Thymus (tissue), 11 donors: ENCODE results near the gene FBXO11. TPM values are rescaled to one million over a fixed set of nuclear protein-coding genes. Genes with fewer than 3 reads are reported as not detected.
"Not testable (repeated sequence)": the region's sequence is repeated elsewhere in the genome, so short reads cannot be mapped to it uniquely, and the experiment has no call there.

ENCODE experiments used
- DNase-seq, 9 donors: peaks; one replicate each; pipeline ENCODE4 v3.0.0-alpha.2; 2013; ENCODE audit warnings: low spot score in 9 of 9, low read depth in 6 of 9, missing footprints in 1 of 9
- H3K27ac ChIP-seq, 2 donors: one replicate each; pipeline ENCODE4 v1.5.1; 2013; ENCODE audit warnings: control low read depth in 1 of 2, low read depth in 1 of 2, low read length in 1 of 2, mild to moderate bottlenecking in 1 of 2, moderate library complexity in 1 of 2
- H3K27me3 ChIP-seq, 2 donors: one replicate each; pipeline ENCODE4 v1.5.1; 2013; ENCODE audit warnings: low read length in 1 of 2; ENCODE audit not compliant: control insufficient read depth in 2 of 2, insufficient read depth in 1 of 2
- H3K36me3 ChIP-seq, 2 donors: one replicate each; pipeline ENCODE4 v1.5.1; 2013; ENCODE audit warnings: low read length in 1 of 2, mild to moderate bottlenecking in 1 of 2, moderate library complexity in 1 of 2; ENCODE audit not compliant: control insufficient read depth in 2 of 2, insufficient read depth in 2 of 2
- H3K4me1 ChIP-seq, 2 donors: one replicate each; pipeline ENCODE4 v1.5.1; 2013; ENCODE audit warnings: low read length in 2 of 2; ENCODE audit not compliant: control insufficient read depth in 2 of 2, insufficient read depth in 2 of 2
- H3K4me3 ChIP-seq, 2 donors: one replicate each; pipeline ENCODE4 v1.5.1; 2013; ENCODE audit warnings: low read length in 2 of 2, control low read depth in 1 of 2, mild to moderate bottlenecking in 1 of 2
- H3K9me3 ChIP-seq, 2 donors: one replicate each; pipeline ENCODE4 v1.5.1; 2013; ENCODE audit warnings: low read length in 1 of 2, mild to moderate bottlenecking in 1 of 2; ENCODE audit not compliant: control insufficient read depth in 2 of 2, insufficient read depth in 1 of 2
- WGBS: extraction: QIAGEN DNeasy Blood & Tissue Kit; methylation state at CpG from one replicate; pipeline ENCODE4 v1.1.7; 2013; 5-methylcytosine and 5-hydroxymethylcytosine counted together
- polyA plus RNA-seq: library from polyadenylated mRNA; stranded (reverse); fragments of 200-250 nt; gene quantifications from one replicate; pipeline ENCODE4 v1.2.3, GENCODE V29; 2013
- total RNA-seq: library from RNA; stranded (reverse); fragments of 120-200 nt; gene quantifications from one replicate; pipeline ENCODE4 v1.2.4, GENCODE V29; 2013
- donor health status: healthy.

FBXO11 gene
- total and polyA plus RNA-seq, 2 donors: 22.3 to 55.5 TPM

DNA sequence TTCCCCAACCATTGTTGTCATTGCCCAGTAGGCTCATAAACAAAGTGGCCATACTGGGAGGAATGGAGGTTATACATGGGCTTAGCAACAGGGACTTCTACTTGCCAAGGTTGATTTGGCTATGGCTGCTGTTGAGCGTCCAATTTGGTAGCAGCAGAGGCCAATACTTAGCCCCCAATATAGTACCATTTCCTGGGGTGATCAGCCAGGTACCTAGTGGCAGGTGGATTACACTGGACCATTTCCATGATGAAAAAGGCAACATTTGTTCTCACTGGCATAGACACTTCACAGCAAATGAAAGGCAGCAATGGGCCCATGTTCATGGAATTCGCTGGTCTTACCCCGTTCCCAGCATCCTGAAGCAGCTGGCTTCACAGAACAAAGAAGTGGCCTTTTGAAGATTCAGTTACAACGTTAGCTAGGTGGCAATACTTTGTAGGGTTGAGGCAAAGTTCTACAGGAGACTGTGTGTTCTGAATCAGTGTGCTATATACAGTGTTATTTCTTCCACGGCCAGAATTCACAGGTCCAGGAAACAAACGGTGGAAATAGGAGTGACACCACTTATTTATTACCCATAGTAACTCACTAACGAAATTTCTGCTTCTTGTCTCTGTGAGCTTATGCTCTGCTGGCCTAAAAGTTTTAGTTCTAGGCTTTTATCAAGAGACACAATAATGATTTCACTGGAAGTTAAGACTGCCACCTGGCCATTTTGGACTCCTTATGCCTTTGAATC, 37.5 kb downstream of the FBXO11 start:
- no peak overlapping the region for H3K4me3 ChIP-seq
- H3K36me3 ChIP-seq: peaks cover 0 to 9% of the 10 kb centered on the region in 2 donors
- H3K9me3 ChIP-seq: no peaks in the 10 kb centered on the region
- WGBS: 84% methylated on average over 7 of the region's 7 CpGs
- H3K27me3 ChIP-seq: no peaks in the 10 kb centered on the region
- H3K27ac ChIP-seq: no peak overlapping the region
- DNase-seq: no peak
- no peaks in the 10 kb centered on the region for H3K4me1 ChIP-seq

GRCh38 chr2:47867205-47867604, 39.1 kb downstream of the FBXO11 start:
- peaks cover 0 to 9% of the 10 kb centered on the region in 2 donors for H3K36me3 ChIP-seq
- no peak overlapping the region for H3K27ac ChIP-seq
- H3K9me3 ChIP-seq: no peaks in the 10 kb centered on the region
- DNase-seq: no peak
- 23% methylated on average over 2 of the region's 2 CpGs for WGBS
- no peak overlapping the region for H3K4me3 ChIP-seq
- H3K4me1 ChIP-seq: no peaks in the 10 kb centered on the region
- H3K27me3 ChIP-seq: no peaks in the 10 kb centered on the region

GRCh38 chr2:47864566-47864965, 41.7 kb downstream of the FBXO11 start:
- no peaks in the 10 kb centered on the region for H3K4me1 ChIP-seq
- WGBS: 85% methylated on average over 1 of the region's 1 CpG
- no peak overlapping the region for H3K4me3 ChIP-seq
- no peaks in the 10 kb centered on the region for H3K27me3 ChIP-seq
- H3K9me3 ChIP-seq: no peaks in the 10 kb centered on the region
- H3K27ac ChIP-seq: no peak overlapping the region
- no peak for DNase-seq
- peaks cover 0 to 6% of the 10 kb centered on the region in 2 donors for H3K36me3 ChIP-seq

- Histone ChIP-seq H3K36me3 (peaks cover 0 to 3% of the 10 kb centered on the region in 2 donors), H3K4me1 (no peaks in the 10 kb centered on the region), H3K27ac (no peak overlapping the region), H3K27me3 (no peaks in the 10 kb centered on the region), H3K4me3 (no peak overlapping the region), H3K9me3 (no peaks in the 10 kb centered on the region)
- WGBS: 98% methylated on average over 6 of the region's 6 CpGs
- DNase-seq: no peak
These were observed 43.3 kb downstream of the FBXO11 start for GRCh38 chr2:47862949-47863348.

GRCh38 chr2:47853067-47853777, 53.1 kb downstream of the FBXO11 start:
- not testable (repeated sequence) for H3K4me1 ChIP-seq, H3K4me3 ChIP-seq, H3K27ac ChIP-seq, H3K27me3 ChIP-seq, DNase-seq, H3K36me3 ChIP-seq, H3K9me3 ChIP-seq
- WGBS: 97% methylated on average over 8 of the region's 8 CpGs

DNA sequence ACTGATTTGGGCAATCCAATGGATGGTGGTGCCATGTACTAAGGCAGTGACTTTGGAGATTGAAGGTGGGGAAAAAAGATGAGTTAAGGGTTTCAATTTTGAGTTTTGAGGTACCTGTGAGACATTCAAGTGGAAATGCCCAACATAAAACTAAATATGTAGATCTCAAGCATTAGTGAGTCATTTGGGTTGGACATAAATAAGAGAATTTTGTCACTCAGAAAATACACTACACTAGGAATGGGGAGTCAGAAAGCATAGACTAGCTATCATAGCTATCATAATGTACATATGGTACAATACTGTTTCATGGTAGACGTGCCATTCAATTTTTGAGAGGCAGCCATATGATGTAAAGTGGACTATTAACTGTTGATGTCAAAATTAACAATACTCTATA, 56.1 kb downstream of the FBXO11 start:
- no peak overlapping the region for H3K27ac ChIP-seq
- H3K4me3 ChIP-seq: no peak overlapping the region
- no peak for DNase-seq
- H3K27me3 ChIP-seq: no peaks in the 10 kb centered on the region
- H3K9me3 ChIP-seq: no peaks in the 10 kb centered on the region
- H3K36me3 ChIP-seq: peaks cover 0 to 5% of the 10 kb centered on the region in 2 donors
- whole genome bisulfite sequencing: 96% methylated on average over 1 of the region's 1 CpG
- H3K4me1 ChIP-seq: no peaks in the 10 kb centered on the region

DNA sequence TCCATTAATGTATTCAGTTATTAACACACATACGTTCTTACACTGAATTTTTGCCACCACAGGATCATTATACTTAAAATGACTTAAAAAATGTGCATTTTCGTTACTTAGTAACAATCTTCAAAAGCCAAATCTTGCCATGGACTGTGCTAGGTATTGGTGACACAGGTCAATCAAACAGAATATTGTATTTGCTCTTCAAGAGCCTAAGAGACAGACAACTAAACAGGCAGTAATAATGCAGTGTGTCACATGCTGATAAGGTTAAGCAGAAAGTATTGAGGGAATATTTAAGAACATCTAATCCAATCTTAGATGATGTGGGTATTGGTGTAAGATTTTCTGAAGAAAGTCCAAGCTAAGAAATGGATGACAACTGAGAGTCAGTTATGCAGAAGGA, 56.9 kb downstream of the FBXO11 start:
- 98% methylated on average over 2 of the region's 2 CpGs for WGBS
- H3K4me1 ChIP-seq: no peaks in the 10 kb centered on the region
- H3K27me3 ChIP-seq: no peaks in the 10 kb centered on the region

GRCh38 chr2:47844162-47844561, 62.1 kb downstream of the FBXO11 start:
- Histone ChIP-seq H3K4me3 (no peak overlapping the region), H3K9me3 (no peaks in the 10 kb centered on the region), H3K36me3 (peaks cover 0 to 6% of the 10 kb centered on the region in 2 donors), H3K27me3 (no peaks in the 10 kb centered on the region), H3K4me1 (no peaks in the 10 kb centered on the region), H3K27ac (no peak overlapping the region)
- DNase-seq: no peak
- 95% methylated on average over 2 of the region's 2 CpGs for WGBS

More for the DNA sequence above, 56.9 kb downstream of the FBXO11 start:
- DNase-seq: no peak
- H3K4me3 ChIP-seq: no peak overlapping the region
- no peak overlapping the region for H3K27ac ChIP-seq
- no peaks in the 10 kb centered on the region for H3K9me3 ChIP-seq
- H3K36me3 ChIP-seq: peaks cover 0 to 5% of the 10 kb centered on the region in 2 donors

- H3K4me3 ChIP-seq: no peak overlapping the region
- H3K36me3 ChIP-seq: peaks cover 0 to 6% of the 10 kb centered on the region in 2 donors
- H3K27ac ChIP-seq: no peak overlapping the region
- no peaks in the 10 kb centered on the region for H3K4me1 ChIP-seq
- DNase-seq: no peak
- H3K9me3 ChIP-seq: no peaks in the 10 kb centered on the region
- H3K27me3 ChIP-seq: no peaks in the 10 kb centered on the region
- WGBS: 100% methylated on average over 1 of the region's 1 CpG
These were observed 62.9 kb downstream of the FBXO11 start for GRCh38 chr2:47843407-47843806.
